HuH-7.5 (cell line): ENCODE measurements around the gene MIEF1.
A peak's percentile ranks its signal among the peaks of the same experiment; 100 is the strongest.

Experiments used
- DNase-seq: peaks from one replicate; pipeline ENCODE4 v3.0.0; 2011; ENCODE audit warnings: low spot score

MIEF1 gene

DNA sequence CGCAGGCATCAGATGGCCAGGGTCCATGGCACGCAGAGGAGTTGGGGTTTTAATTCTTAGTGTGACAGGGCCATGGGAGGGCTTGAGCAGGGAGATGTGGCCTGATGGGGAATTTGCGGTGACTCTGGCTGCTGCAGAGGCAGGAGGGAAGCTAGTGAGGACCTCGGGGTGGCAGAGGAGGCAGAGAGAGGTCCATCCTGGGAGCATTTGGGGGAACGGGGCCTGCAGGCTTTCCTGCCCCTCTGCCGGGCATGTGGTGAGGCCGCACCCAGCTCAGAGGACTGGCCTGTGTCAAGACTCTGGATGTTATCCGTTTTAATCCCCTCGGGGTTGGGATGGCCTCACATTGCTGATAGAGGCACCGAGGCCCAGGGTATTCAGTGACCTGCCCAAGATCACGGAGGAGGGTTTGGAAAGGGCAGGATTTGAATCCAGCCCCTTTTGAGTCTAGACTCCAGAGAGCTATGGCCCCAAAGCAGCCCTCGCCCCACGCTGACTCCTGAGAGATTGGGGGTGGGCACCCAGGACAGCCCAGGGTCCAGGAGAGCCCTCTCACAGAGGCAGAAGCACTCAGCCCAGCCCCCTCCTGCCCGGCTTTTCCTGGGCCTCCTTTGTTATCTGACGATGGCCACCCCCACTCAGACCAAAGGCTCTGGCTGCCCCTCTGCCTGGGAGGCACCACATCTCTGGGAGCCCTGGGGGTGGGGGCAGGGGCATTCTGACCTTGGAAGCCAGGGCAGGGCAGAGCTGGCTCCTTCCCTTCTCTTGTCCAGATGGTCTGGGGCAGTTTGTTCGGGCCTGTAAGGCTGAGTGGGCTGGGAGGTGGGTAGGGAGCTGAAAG lies 31.4 kb upstream of the MIEF1 start:
- no peak for DNase-seq

- no peak for DNase-seq
Observed at GRCh38 chr22:39471381-39472141, 30.5 kb upstream of the MIEF1 start.

DNA sequence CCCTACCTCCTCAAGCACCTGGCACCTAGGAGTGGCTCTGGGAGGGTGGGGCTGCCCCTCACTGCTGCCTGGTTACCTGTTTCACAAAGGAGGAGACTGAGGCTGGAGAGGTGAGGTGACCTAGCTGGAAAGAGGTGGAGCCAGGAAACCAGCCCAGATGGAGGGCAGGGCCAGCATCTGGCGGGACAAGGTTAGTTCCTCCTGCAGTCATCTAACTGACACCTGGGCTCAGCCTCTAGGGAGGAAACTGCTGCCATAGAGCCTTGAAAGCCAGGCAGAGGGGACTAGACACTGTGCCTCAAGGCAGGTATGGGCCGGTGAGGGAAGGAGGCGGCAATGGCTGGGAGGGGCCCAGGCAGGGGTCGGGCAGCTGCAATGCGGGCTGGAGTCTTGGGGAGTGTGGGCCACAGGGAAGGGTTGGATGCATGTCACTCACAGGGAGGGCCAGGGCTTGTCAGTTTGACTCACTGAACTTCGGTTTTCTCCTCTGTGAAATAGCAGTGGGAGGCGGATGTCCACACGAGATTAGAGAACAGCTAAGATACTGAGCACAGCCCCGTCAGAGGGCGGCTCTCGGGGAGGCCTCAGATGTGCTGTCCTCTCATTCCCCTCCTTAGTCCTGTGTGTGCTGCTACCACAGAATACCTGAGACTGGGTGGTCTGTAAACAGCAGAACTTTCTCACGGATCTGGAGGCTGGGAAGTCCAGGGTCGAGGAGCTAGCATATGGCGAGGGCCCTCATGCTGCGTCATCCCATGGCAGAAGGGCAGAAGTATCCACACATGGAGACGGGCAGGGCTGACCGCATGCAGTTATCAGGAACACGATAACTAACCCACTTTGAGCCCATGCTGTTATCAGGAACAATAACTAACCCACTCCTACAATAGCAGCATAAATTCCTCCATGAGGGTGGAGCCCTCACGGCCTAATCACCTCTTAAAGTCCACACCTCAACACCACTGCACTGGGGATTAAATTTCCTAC lies 29.2 kb upstream of the MIEF1 start:
- DNase-seq, result no peak

- no peak for DNase-seq
Observed at GRCh38 chr22:39473851-39474250, 28.2 kb upstream of the MIEF1 start.

DNA sequence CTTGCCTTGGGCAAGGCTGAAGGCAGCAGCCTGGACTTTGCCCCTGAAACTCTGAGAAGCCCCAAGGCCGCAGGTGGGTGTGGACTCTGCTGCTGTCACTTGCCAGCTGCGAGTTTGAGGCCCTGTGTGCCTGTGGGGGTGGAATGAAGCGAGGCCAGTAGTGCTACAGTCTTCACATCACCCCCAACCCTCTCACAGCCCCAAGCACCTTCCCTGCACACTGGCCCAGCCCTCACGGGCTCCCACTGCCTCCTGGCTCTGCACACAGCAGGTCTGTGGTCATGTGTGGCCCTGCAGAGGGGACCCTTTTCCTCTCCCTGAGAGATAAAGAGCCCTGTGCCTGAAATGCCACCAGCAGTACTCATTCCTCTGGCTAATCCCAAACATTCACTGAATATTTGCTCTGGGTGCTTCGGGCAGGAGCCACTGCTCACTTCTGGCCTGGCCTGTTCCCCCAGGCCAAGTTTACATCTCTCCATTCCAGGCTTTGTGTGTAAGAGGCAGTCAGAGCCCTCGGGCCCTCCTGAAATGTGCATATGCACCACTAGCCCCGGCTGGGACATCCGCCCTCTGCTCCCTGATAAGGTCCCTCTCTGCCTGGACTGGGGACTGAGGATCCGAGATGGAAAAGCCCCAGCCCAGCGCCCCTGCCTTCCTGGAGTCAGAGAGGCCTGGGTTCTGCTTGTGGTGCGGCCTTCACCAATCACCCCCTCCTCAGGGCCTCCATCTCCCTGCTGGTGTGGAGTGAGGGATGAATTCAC lies 27.6 kb upstream of the MIEF1 start:
- no peak for DNase-seq

DNA sequence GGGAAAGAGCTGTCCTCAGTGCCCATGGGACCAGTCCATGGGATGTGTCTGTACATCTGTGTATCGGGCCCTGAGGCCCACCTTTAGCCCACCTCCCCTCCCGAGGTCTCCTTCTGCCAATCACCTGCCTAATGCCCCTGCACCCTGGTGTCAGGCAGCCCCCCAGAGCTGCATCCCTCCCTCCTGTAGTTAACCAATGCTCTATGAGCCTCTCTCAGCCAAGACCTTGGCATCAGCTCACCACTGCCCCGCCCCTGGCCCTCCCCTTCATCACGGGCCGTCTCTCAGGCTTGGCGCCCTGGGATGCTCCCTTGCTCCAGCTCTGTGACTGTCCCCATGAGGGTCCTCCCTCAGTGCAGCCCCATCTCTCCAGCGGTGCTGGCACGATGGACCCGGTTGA lies 26.8 kb upstream of the MIEF1 start:
- no peak for DNase-seq

- DNase-seq, result no peak
Observed at GRCh38 chr22:39475902-39476301, 26.2 kb upstream of the MIEF1 start.

DNA sequence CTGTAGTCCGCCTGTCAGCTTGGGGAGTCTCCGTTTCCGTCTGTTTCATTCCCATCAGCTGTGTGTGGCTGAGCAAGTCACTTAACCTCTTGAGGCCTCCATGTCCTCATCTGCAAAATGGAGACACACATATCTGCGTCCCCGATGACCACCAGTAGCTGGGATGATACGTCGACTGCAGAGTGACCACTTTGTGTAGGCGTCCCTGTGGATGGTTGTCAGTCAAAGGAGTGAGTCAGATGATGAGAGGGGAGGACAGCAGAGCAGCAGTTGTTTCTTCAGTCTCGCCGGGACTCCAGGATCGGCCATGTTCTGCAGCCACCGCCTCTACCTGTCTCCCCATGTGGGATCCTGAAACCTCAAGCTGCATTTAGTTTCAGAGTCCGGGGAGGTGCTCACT lies 25.4 kb upstream of the MIEF1 start:
- DNase-seq, result no peak

- DNase-seq, result no peak
Observed at GRCh38 chr22:39477542-39477941, 24.5 kb upstream of the MIEF1 start.

- DNase-seq, result peak; percentile 64
Observed at GRCh38 chr22:39478441-39478850, 23.6 kb upstream of the MIEF1 start.

- no peak for DNase-seq
Observed at GRCh38 chr22:39479254-39479653, 22.8 kb upstream of the MIEF1 start.

DNA sequence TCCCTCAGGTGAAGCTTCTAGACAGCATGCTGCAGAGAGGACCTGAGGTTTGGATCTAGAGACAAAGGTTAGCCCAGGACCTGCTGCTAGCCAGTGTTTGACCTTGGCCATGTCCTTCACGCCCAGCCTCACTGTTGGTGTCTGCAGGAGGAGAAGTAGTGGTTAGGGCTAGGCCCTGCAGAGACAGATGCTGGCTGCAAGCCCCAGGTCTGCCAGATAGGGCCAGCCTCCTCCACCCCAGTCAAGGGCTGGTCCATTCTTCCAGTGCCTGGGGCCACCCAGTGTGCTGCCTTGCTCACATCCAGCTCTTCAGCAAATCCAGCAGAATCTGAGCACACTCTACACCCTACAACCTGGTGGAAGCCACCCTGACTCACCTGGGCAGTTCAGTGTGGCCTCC lies 21.5 kb upstream of the MIEF1 start:
- no peak for DNase-seq

DNA sequence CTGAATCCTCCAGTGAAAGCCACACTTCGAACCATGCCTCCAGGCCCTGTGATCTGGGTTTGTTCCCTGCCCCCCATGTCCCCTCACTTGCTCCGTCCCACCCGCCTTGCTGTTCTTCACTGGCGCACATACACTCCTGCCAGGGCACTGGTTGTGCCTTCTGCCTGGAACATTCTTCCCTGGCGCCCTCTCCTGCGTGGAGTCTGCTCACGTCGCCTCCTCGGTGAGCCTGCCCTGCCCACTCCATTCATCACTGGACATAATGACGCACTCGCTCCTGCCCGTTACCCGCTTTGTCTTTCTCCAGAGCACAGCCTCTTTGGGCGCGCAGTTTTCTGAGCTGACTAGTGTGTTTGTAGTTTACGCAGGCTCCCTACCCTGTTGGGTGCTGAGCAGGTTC lies 21.0 kb upstream of the MIEF1 start:
- no peak for DNase-seq

- DNase-seq, result no peak
Observed at GRCh38 chr22:39481595-39481994, 20.5 kb upstream of the MIEF1 start.

DNA sequence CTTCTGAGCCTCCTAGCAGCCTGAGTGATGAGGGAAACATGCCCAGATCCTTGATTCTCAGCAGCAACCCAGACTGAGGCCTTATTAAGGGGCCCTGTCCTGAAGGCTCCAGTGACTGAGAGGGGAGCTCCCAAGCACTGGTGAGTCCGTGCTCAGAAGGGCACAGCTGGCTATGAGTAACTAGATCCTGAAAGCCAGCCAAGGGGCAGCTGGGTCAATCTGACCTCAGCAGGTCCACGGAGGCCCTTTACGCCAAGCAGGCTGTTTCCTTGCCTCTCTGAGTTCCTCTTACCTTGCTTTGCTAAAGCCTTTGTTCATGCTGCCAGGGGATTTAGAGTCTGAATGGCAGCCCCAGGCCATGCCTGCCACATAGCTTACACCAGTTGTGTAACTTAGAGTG lies 19.3 kb upstream of the MIEF1 start:
- DNase-seq, result no peak

GRCh38 chr22:39486951-39487825 lies 14.9 kb upstream of the MIEF1 start:
- no peak for DNase-seq

DNA sequence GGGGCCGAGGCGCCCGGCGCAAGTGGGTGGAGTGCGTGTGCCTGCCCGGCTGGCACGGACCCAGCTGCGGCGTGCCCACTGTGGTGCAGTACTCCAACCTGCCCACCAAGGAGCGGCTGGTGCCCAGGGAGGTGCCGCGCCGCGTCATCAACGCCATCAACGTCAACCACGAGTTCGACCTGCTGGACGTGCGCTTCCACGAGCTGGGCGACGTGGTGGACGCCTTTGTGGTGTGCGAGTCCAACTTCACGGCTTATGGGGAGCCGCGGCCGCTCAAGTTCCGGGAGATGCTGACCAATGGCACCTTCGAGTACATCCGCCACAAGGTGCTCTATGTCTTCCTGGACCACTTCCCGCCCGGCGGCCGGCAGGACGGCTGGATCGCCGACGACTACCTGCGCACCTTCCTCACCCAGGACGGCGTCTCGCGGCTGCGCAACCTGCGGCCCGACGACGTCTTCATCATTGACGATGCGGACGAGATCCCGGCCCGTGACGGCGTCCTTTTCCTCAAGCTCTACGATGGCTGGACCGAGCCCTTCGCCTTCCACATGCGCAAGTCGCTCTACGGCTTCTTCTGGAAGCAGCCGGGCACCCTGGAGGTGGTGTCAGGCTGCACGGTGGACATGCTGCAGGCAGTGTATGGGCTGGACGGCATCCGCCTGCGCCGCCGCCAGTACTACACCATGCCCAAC lies 14.1 kb upstream of the MIEF1 start:
- DNase-seq, result no peak

DNA sequence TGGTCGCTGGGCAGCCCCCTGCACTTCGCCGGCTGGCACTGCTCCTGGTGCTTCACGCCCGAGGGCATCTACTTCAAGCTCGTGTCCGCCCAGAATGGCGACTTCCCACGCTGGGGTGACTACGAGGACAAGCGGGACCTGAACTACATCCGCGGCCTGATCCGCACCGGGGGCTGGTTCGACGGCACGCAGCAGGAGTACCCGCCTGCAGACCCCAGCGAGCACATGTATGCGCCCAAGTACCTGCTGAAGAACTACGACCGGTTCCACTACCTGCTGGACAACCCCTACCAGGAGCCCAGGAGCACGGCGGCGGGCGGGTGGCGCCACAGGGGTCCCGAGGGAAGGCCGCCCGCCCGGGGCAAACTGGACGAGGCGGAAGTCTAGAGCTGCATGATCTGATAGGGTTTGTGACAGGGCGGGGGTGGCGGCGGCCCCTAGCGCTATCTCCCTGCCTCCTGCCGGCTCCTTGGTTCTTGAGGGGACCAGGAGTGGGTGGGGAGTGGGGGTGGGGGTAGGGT lies 13.5 kb upstream of the MIEF1 start:
- no peak for DNase-seq
